Endothelial cell of umbilical vein (primary cell): ENCODE data around the gene ANKDD1B. TPM values are rescaled to one million over a fixed set of nuclear protein-coding genes. Genes with fewer than 3 reads are reported as not detected.
"Not testable (repeated sequence)": the region's sequence is repeated elsewhere in the genome, so short reads cannot be mapped to it uniquely, and the experiment has no call there.

Experiments used
- BruUV-seq: library from RNA; stranded (reverse); fragments of 400-500 nt; replicated peaks from 2 replicates; lab custom pipeline; 2021; lab: Mats Ljungman, UMichigan
- CTCF ChIA-PET: fragments of 300-600, 350-600 bp; sonication (Branson Sonifier 250); formaldehyde crosslinking; loops from one replicate; lab custom pipeline; 2021; ENCODE audit warnings: antibody characterized with exemption, inconsistent platforms; lab: Charles Lee
- POLR2A ChIA-PET: fragments of 300-600, 350-600 bp; sonication (Branson Sonifier 250); formaldehyde crosslinking; loops from one replicate; lab custom pipeline; 2021; ENCODE audit warnings: antibody characterized with exemption, inconsistent platforms; lab: Charles Lee
- DNase-seq: peaks from one replicate; pipeline ENCODE4 v3.0.0-alpha.2; 2011; ENCODE audit warnings: low read depth, low spot score
- FAIRE-seq: peaks from 2 replicates; lab custom pipeline; 2011; peaks lifted over from hg19 to GRCh38; lab: Jason Lieb, UNC
- H2AFZ ChIP-seq: 2 replicates; pipeline ENCODE4 v1.6.0; 2012; ENCODE audit warnings: low read depth, low read length, control low read depth, inconsistent platforms
- H3K27ac ChIP-seq: 2 replicates; pipeline ENCODE4 v1.5.1; 2011; ENCODE audit warnings: low read depth, mild to moderate bottlenecking, control low read depth, low read length, moderate library complexity; ENCODE audit not compliant: insufficient read depth
- H3K27me3 ChIP-seq, 2 experiments: 2 replicates each; pipeline versions ENCODE4 v1.6.0 to v1.6.1; 2011; ENCODE audit warnings: low read length in 2 of 2, mixed read lengths in 1 of 2; ENCODE audit not compliant: control insufficient read depth in 2 of 2, insufficient read depth in 2 of 2
- H3K36me3 ChIP-seq, 2 experiments: 2 replicates in 1 of 2; 3 replicates in 1 of 2; pipeline ENCODE4 v1.5.1; 2011; ENCODE audit warnings: low read length in 2 of 2, mild to moderate bottlenecking in 1 of 2, moderate library complexity in 1 of 2; ENCODE audit not compliant: control insufficient read depth in 2 of 2, insufficient read depth in 2 of 2; ENCODE audit errors: extremely low read depth in 1 of 2
- H3K4me1 ChIP-seq: 3 replicates; pipeline ENCODE4 v1.5.1; 2011; ENCODE audit warnings: mild to moderate bottlenecking, low read length; ENCODE audit not compliant: control insufficient read depth, insufficient read depth; ENCODE audit errors: extremely low read depth
- H3K4me2 ChIP-seq: 2 replicates; pipeline ENCODE4 v1.6.1; 2011; ENCODE audit warnings: low read length, control low read depth, mixed read lengths; ENCODE audit not compliant: insufficient read depth
- H3K4me3 ChIP-seq, 3 experiments: fragments of 200-600 bp in 1 of 3; sonication (generic), shearing (Covaris generic) in 1 of 3; replicated peaks in 1 of 3; 2 replicates each; pipeline ENCODE4 v1.5.1; 2011 to 2016; ENCODE audit warnings: control low read depth in 3 of 3, low read length in 3 of 3, mild to moderate bottlenecking in 2 of 3, inconsistent platforms in 1 of 3, low read depth in 1 of 3, moderate library complexity in 1 of 3; ENCODE audit not compliant: insufficient read depth in 1 of 3
- H3K79me2 ChIP-seq: 2 replicates; pipeline ENCODE4 v1.6.0; 2012; ENCODE audit warnings: low read length, inconsistent platforms; ENCODE audit not compliant: control insufficient read depth, insufficient read depth
- H3K9ac ChIP-seq: replicated peaks from 2 replicates; pipeline ENCODE3; 2011; ENCODE audit warnings: low read length, control low read depth; ENCODE audit not compliant: insufficient read depth; ENCODE audit errors: extremely low read depth
- H3K9me1 ChIP-seq: replicated peaks from 3 replicates; pipeline ENCODE4 v1.6.0; 2011; ENCODE audit warnings: mild to moderate bottlenecking, low read length; ENCODE audit not compliant: control insufficient read depth, insufficient read depth; ENCODE audit errors: extremely low read depth
- H3K9me3 ChIP-seq: replicated peaks from 2 replicates; pipeline ENCODE4 v1.5.1; 2012; ENCODE audit warnings: low read length, inconsistent platforms; ENCODE audit not compliant: control insufficient read depth, insufficient read depth
- H4K20me1 ChIP-seq: replicated peaks from 2 replicates; pipeline ENCODE3; 2011; ENCODE audit warnings: mild to moderate bottlenecking, low read length; ENCODE audit not compliant: control insufficient read depth, insufficient read depth; ENCODE audit errors: extremely low read depth
- EZH2 ChIP-seq: IDR thresholded peaks from 2 replicates; pipeline ENCODE4 v1.6.1; 2012; ENCODE audit warnings: borderline replicate concordance, low read depth, mild to moderate bottlenecking, moderate library complexity, low read length, inconsistent platforms; ENCODE audit not compliant: severe bottlenecking
- FOS ChIP-seq: IDR thresholded peaks from 2 replicates; pipeline ENCODE4 v1.6.1; 2011; ENCODE audit warnings: mild to moderate bottlenecking, low read length, moderate library complexity, borderline replicate concordance; ENCODE audit not compliant: insufficient read depth
- GATA2 ChIP-seq: IDR thresholded peaks from 2 replicates; pipeline ENCODE4 v1.7.0; 2011; ENCODE audit warnings: low read depth, mild to moderate bottlenecking, moderate library complexity, mixed read lengths, low read length; ENCODE audit not compliant: insufficient read length, insufficient read depth
- JUN ChIP-seq: IDR thresholded peaks from 2 replicates; pipeline ENCODE4 v1.6.1; 2011; ENCODE audit warnings: borderline replicate concordance, low read depth; ENCODE audit not compliant: insufficient read length, insufficient read depth
- MAX ChIP-seq: IDR thresholded peaks from 2 replicates; pipeline ENCODE4 v1.6.1; 2011; ENCODE audit not compliant: insufficient read depth, insufficient read length
- MYC ChIP-seq: IDR thresholded peaks from one replicate; pipeline ENCODE4 v1.6.1; 2011; ENCODE audit warnings: mild to moderate bottlenecking, low read depth, low read length
- POLR2A ChIP-seq: IDR thresholded peaks from 2 replicates; pipeline ENCODE4 v1.6.1; 2012; ENCODE audit warnings: low read depth, mild to moderate bottlenecking, control low read depth, low read length
- POLR2AphosphoS5 ChIP-seq: IDR thresholded peaks from 2 replicates; pipeline ENCODE4 v1.6.1; 2012; ENCODE audit warnings: low read depth, mild to moderate bottlenecking, control low read depth, low read length, moderate library complexity; ENCODE audit not compliant: insufficient read depth
- dilution Hi-C: fragments of 300-500 bp; cut with MboI; formaldehyde crosslinking; loops from one replicate; pipeline ENCODE4 v1.15.0; 2019; ENCODE audit warnings: low sequenced_read_pairs; ENCODE audit not compliant: extremely low pct_ligation_motif_present
- intact Hi-C: fragments of 100-400 bp; cut with micrococcal nuclease; formaldehyde crosslinking; loops from one replicate; pipeline ENCODE4 v1.10.0; 2022
- polyA plus RNA-seq, 4 experiments: library from polyadenylated mRNA; depleted of rRNA in 3 of 4; stranded (reverse) in 3 of 4; unstranded in 1 of 4; fragments of >200 nt; gene quantifications; 2 replicates each; pipeline versions ENCODE4 v1.2.1 to v1.2.3, GENCODE V29; 2011 to 2012; ENCODE audit warnings: missing spikeins in 1 of 4
- total RNA-seq: library from RNA; stranded (reverse); gene quantifications from 2 replicates; pipeline ENCODE4 v1.2.3, GENCODE V29; 2021
- TF ChIP-seq, protein P1 (sequence below), 2 donors: IDR thresholded peaks; 1 replicate in 1 of 2; 2 replicates in 1 of 2; pipeline ENCODE4 v1.5.1; 2011; ENCODE audit warnings: low read length in 2 of 2, mild to moderate bottlenecking in 2 of 2, moderate library complexity in 2 of 2, control low read depth in 1 of 2, inconsistent platforms in 1 of 2, low read depth in 1 of 2; ENCODE audit not compliant: insufficient read depth in 1 of 2; ENCODE audit errors: extremely low read depth in 1 of 2

Gene ANKDD1B
- total and polyA plus RNA-seq, 2 donors (not counting 3 experiments of a cell fraction or from before 2014, with no cell fraction given): 0.15 to 0.71 TPM

GRCh38 chr5:75571547-75571946, 39.7 kb upstream of the ANKDD1B start:
- Histone ChIP-seq H3K27ac (no peak overlapping the region), H3K27me3 (no peaks in the 10 kb centered on the region), H3K79me2 (peaks cover 13% of the 10 kb centered on the region), H3K4me3 (no peak overlapping the region), H3K9me3 (no peaks in the 10 kb centered on the region), H3K36me3 (no peaks in the 10 kb centered on the region), H3K4me1 (peaks cover 19% of the 10 kb centered on the region), H4K20me1 (no peaks in the 10 kb centered on the region), H3K9ac (no peak overlapping the region), H2AFZ (no peak overlapping the region), H3K4me2 (no peak overlapping the region), H3K9me1 (no peaks in the 10 kb centered on the region)
- FAIRE-seq (no peak), DNase-seq (no peak)
- ChIA-PET CTCF (no interaction called here), POLR2A (no interaction called here)
- no TSS peak for BruUV-seq
- TF ChIP-seq POLR2AphosphoS5: no peak
- intact Hi-C loops (no loop called here), dilution Hi-C loops (no loop called here)

DNA sequence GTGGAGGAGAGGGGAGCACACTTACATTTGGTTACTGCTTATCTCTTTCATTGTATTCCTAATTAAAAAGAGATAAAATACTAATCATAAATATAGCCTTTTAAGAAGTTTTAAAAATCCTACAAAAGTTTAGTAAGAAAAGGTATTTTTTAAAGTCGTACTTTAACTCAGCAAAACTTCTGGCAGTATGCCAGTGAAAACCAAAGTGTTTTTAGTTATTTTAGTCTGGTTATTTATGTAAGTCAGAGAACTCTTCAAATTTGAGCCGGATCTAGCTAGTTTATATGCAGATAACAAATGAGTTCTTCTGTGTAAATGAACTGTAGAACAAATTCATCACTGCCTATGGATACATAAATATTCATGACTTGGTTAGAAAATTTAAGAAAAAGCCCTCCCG, 36.5 kb upstream of the ANKDD1B start:
- no peaks in the 10 kb centered on the region for H3K79me2 ChIP-seq
- dilution Hi-C loops: no loop called here
- H3K4me3 ChIP-seq: no peak overlapping the region

DNA sequence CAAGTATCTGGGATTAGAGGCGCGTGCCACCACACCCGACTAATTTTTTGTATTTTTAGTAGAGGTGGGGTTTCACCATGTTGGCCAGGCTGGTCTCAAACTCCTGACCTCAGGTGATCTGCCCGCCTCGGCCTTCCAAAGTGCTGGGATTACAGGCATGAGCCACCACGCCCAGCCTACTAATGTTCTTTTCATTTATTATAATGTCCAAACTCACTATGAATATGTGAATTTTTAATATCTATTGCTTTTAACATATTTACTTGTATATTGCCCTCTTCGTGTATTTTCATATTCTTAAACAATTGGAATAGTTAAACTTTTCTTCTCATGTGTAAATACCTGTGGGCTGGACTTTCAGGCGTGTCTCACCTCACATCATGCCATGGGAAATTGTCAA, 33.0 kb upstream of the ANKDD1B start:
- dilution Hi-C loops, DNase-seq: not testable (repeated sequence)

More for the DNA sequence above, 36.5 kb upstream of the ANKDD1B start:
- no peak overlapping the region for H3K9ac ChIP-seq
- H3K9me3 ChIP-seq: no peaks in the 10 kb centered on the region
- H4K20me1 ChIP-seq: no peaks in the 10 kb centered on the region
- H3K9me1 ChIP-seq: no peaks in the 10 kb centered on the region
- H3K36me3 ChIP-seq: peaks cover 3% of the 10 kb centered on the region in 2 experiments
- TF ChIP-seq FOS (no peak), POLR2A (no peak), EZH2 (no peak), GATA2 (no peak), MYC (no peak), JUN (no peak), MAX (no peak), POLR2AphosphoS5 (no peak)
- TF ChIP-seq, protein P1, sequence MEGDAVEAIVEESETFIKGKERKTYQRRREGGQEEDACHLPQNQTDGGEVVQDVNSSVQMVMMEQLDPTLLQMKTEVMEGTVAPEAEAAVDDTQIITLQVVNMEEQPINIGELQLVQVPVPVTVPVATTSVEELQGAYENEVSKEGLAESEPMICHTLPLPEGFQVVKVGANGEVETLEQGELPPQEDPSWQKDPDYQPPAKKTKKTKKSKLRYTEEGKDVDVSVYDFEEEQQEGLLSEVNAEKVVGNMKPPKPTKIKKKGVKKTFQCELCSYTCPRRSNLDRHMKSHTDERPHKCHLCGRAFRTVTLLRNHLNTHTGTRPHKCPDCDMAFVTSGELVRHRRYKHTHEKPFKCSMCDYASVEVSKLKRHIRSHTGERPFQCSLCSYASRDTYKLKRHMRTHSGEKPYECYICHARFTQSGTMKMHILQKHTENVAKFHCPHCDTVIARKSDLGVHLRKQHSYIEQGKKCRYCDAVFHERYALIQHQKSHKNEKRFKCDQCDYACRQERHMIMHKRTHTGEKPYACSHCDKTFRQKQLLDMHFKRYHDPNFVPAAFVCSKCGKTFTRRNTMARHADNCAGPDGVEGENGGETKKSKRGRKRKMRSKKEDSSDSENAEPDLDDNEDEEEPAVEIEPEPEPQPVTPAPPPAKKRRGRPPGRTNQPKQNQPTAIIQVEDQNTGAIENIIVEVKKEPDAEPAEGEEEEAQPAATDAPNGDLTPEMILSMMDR (IDR thresholded peaks at IDR 0.05; ENCODE audit: extremely low read depth in 1 of 2, insufficient read depth in 1 of 2, low read depth in 1 of 2, low read length in 2 of 2): no peak
- H3K4me2 ChIP-seq: no peak overlapping the region
- no peak overlapping the region for H2AFZ ChIP-seq
- no peak overlapping the region for H3K27ac ChIP-seq
- ChIA-PET POLR2A (no interaction called here), CTCF (interaction anchor here (1.5 kb wide), 1 partner anchor 42 kb away, joined by 3 read pairs; no protein-coding TSS in a partner anchor)
- no peaks in the 10 kb centered on the region for H3K4me1 ChIP-seq
- BruUV-seq: no TSS peak
- no peak for FAIRE-seq
- peak; percentile 49 for DNase-seq
- intact Hi-C loops: no loop called here
- H3K27me3 ChIP-seq: no peaks in the 10 kb centered on the region

More for the DNA sequence above, 33.0 kb upstream of the ANKDD1B start:
- H3K79me2 ChIP-seq, H3K36me3 ChIP-seq, H4K20me1 ChIP-seq, H3K9me3 ChIP-seq, BruUV-seq, H2AFZ ChIP-seq, H3K9ac ChIP-seq, H3K9me1 ChIP-seq, H3K4me1 ChIP-seq, H3K27ac ChIP-seq, intact Hi-C loops, H3K4me3 ChIP-seq, H3K27me3 ChIP-seq, FAIRE-seq, H3K4me2 ChIP-seq: not testable (repeated sequence)
- ChIA-PET CTCF (interaction anchor here (2.0 kb wide), 1 partner anchor 103 kb away, joined by 11 read pairs; no protein-coding TSS in a partner anchor), POLR2A (interaction anchor here (0.6 kb wide), 1 partner anchor 288 kb away, joined by 8 read pairs; no protein-coding TSS in a partner anchor)
